ENCODE results near the gene XBP1. TPM values are rescaled to one million over a fixed set of nuclear protein-coding genes. Genes with fewer than 3 reads are reported as not detected.

The XBP1 gene
- total and polyA plus RNA-seq, 2 of the 13 experiments (the other 11 are each of a cell fraction or from before 2014, with no cell fraction given), result 416 to 427 TPM

- TF ChIP-seq, protein P1, sequence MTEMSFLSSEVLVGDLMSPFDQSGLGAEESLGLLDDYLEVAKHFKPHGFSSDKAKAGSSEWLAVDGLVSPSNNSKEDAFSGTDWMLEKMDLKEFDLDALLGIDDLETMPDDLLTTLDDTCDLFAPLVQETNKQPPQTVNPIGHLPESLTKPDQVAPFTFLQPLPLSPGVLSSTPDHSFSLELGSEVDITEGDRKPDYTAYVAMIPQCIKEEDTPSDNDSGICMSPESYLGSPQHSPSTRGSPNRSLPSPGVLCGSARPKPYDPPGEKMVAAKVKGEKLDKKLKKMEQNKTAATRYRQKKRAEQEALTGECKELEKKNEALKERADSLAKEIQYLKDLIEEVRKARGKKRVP (CRISPR knock-in tag; IDR thresholded peaks at IDR 0.05), result no peak; a peak in 1 of 4 replicates
- TF ChIP-seq ZNF543 (CRISPR knock-in tag; IDR thresholded peaks at IDR 0.05) (no peak; the same call in 1 of the 2 replicates), HNRNPK (IDR thresholded peaks at IDR 0.05; ENCODE audit: low read depth, low read length, poor library complexity, severe bottlenecking) (no peak), FOXC1 (CRISPR knock-in tag; IDR thresholded peaks at IDR 0.05; ENCODE audit: borderline replicate concordance) (no peak), ZNF432 (CRISPR knock-in tag; IDR thresholded peaks at IDR 0.05; ENCODE audit: borderline replicate concordance) (no peak), DNMT1 (CRISPR knock-in tag; IDR thresholded peaks at IDR 0.05) (no peak), ZNF180 (CRISPR knock-in tag; IDR thresholded peaks at IDR 0.05; ENCODE audit: borderline replicate concordance, low read depth) (no peak), MED13 (CRISPR knock-in tag; IDR thresholded peaks at IDR 0.05) (peak; percentile 70; the same call in 1 of the 2 replicates), ZEB1 (IDR thresholded peaks at IDR 0.05; ENCODE audit: insufficient replicate concordance, low read depth) (no peak), MTF2 (CRISPR knock-in tag; IDR thresholded peaks at IDR 0.05; ENCODE audit: borderline replicate concordance) (no peak), AGO1 (IDR thresholded peaks at IDR 0.05; ENCODE audit: low read depth, low read length, poor library complexity, severe bottlenecking) (no peak), ZMYM2 (CRISPR knock-in tag; IDR thresholded peaks at IDR 0.05) (peak; percentile 83; the same call in 1 of the 2 replicates), ZNF232 (CRISPR knock-in tag; IDR thresholded peaks at IDR 0.05; ENCODE audit: borderline replicate concordance) (no peak), ZBTB20 (CRISPR knock-in tag; IDR thresholded peaks at IDR 0.05; ENCODE audit: borderline replicate concordance, low read depth) (no peak), ZNF546 (CRISPR knock-in tag; conservative IDR thresholded peaks at IDR 0.05) (no peak), CCDC6 (CRISPR knock-in tag; IDR thresholded peaks at IDR 0.05) (no peak), ZNF333 (CRISPR knock-in tag; IDR thresholded peaks at IDR 0.05; ENCODE audit: borderline replicate concordance) (no peak), ZC3H13 (CRISPR knock-in tag; IDR thresholded peaks at IDR 0.05) (no peak), ZNF891 (CRISPR knock-in tag; IDR thresholded peaks at IDR 0.05) (no peak), PHF20 (CRISPR knock-in tag; IDR thresholded peaks at IDR 0.05) (no peak), SRSF1 (optimal IDR thresholded peaks at IDR 0.05; ENCODE audit: low read depth, low read length) (no peak), ZSCAN22 (CRISPR knock-in tag; IDR thresholded peaks at IDR 0.05) (no peak), ZNF749 (CRISPR knock-in tag; IDR thresholded peaks at IDR 0.05; ENCODE audit: borderline replicate concordance) (no peak), SRF (IDR thresholded peaks at IDR 0.05; ENCODE audit: low read depth, low read length) (no peak)
- TF ChIP-seq, protein P2, sequence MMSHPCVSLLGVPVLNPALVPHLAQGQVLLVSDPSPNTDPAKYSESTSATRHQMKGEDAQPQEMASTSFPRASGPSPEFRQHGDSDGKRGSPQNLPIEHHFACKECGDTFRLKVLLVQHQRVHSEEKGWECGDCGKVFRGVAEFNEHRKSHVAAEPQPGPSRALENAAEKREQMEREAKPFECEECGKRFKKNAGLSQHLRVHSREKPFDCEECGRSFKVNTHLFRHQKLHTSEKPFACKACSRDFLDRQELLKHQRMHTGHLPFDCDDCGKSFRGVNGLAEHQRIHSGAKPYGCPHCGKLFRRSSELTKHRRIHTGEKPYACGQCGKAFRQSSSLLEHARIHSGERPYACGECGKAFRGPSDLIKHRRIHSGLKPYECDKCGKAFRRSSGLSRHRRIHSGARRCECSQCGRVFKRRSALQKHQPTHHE (CRISPR knock-in tag; IDR thresholded peaks at IDR 0.05; ENCODE audit: borderline replicate concordance), result no peak
- TF ChIP-seq, protein P3, sequence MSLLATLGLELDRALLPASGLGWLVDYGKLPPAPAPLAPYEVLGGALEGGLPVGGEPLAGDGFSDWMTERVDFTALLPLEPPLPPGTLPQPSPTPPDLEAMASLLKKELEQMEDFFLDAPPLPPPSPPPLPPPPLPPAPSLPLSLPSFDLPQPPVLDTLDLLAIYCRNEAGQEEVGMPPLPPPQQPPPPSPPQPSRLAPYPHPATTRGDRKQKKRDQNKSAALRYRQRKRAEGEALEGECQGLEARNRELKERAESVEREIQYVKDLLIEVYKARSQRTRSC (CRISPR knock-in tag; IDR thresholded peaks at IDR 0.05; ENCODE audit: low read depth), result no peak
Observed at GRCh38 chr22:28810821-28811491, 10.6 kb upstream of the XBP1 start (continued).

Measured in HepG2 (cell line).